GM12892 (cell line): ENCODE data around the gene ARMC8.

Source experiments
- POLR2A ChIP-seq: IDR thresholded peaks from 2 replicates; pipeline ENCODE4 v1.6.1; 2011; ENCODE audit warnings: low read depth, low read length, control low read depth
- POLR2AphosphoS5 ChIP-seq: IDR thresholded peaks from 2 replicates; pipeline ENCODE4 v1.6.1; 2011; ENCODE audit warnings: low read depth, low read length, control low read depth

- TF ChIP-seq POLR2A (no peak), POLR2AphosphoS5 (no peak)
Observed at GRCh38 chr3:138296639-138297038, 109.5 kb downstream of the ARMC8 start.
